GM19099 (cell line): ENCODE results near the gene CCDC126.

ENCODE experiments used
- POLR2A ChIP-seq: IDR thresholded peaks from 3 replicates; pipeline ENCODE4 v1.6.1; 2011; ENCODE audit warnings: low read depth; ENCODE audit not compliant: insufficient read length; ENCODE audit errors: extremely low read depth

CCDC126 gene

DNA sequence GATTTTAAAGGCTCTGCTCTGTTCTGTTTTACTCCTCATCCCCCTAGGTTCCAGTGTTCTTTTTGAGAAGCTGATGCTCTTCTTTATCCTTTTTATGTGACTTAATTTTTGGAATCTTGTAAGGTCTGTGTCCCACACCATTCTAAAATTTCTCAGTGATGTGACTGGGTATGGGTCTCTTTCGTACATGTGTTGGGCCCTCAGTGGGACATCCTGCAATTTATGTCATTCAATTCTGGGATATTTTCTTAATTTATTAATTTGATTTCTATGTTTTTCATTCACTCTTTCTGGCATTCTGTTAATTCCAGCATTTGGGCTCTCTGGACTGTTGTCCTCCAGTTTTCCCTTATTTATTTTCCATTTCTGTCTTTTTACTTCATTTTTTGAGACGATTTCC is 19.4 kb downstream of the CCDC126 start:
- no peak for TF ChIP-seq POLR2A

DNA sequence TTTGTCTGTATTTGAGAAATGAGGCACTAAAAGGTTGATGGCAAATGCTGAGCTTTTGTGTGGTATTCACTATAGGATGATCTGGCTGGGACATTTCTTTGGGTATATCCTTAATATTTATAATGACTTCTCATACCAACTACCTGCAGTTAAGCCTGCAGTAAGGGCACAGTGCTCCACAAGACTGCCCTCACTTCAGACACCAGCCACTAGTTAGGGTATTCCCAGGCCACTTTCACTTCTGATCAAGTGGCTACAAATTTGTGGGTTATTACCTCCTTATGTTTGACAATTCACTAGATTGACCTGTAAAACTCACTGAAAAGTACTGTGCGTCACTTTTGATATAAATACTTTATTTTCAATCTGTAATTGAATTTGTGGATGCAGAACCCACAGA is 20.3 kb downstream of the CCDC126 start:
- no peak for TF ChIP-seq POLR2A

DNA sequence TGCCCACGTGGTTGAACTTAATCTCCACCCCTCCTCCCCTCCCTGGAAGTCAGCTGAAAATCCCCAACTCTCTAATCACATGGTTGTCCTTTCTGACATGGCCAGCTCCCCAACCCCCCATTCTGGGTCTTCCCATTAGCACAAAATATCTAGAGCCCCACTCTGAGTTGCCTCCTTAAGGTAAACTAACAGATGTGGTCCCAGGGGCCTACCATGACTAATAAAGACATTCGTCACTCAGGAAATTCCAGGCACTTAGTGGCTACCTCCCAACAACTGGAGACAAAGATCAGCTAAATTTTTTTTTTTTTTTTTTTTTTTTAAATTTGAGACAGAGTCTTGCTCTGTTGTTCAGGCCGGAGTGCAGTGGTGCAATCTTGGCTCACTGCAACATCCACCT is 21.1 kb downstream of the CCDC126 start:
- TF ChIP-seq POLR2A: no peak

DNA sequence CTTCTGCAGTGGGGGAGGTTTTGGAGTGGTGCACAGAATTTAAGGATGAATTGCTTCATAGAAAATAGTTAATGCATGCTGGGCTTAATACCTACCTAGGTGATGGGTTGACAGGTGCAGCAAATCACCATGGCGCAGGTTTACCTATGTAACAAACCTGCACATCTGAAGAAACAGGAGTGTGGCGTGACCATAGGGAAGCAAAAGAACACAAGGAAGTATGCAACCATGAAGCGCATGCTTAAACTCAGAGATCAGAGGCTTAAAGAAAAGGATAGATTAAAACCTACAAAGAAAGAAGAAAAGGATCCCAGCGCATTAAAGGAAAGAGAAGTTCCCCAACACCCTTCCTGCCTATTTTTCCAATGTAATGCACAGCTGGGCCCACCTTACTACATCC is 22.0 kb downstream of the CCDC126 start:
- no peak for TF ChIP-seq POLR2A

DNA sequence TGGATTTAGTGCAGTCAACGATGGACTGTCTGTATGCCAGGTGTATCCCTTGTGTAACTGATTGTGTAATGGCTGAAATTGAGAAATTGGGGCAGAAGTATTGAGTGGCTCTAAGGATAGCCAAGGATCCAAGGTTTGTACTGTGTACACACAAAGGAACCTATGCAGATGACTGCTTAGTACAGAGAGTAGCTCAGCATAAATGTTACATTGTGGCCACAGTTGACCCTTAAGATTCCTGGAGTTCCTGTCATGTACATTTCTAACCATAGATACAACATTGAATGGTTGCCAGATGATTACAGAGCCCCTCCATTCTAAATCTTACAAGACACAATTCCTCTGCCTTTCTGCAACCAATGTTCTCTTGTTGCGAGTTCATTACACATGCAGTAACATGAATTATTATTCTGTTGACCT is 25.3 kb downstream of the CCDC126 start:
- no peak for TF ChIP-seq POLR2A

DNA sequence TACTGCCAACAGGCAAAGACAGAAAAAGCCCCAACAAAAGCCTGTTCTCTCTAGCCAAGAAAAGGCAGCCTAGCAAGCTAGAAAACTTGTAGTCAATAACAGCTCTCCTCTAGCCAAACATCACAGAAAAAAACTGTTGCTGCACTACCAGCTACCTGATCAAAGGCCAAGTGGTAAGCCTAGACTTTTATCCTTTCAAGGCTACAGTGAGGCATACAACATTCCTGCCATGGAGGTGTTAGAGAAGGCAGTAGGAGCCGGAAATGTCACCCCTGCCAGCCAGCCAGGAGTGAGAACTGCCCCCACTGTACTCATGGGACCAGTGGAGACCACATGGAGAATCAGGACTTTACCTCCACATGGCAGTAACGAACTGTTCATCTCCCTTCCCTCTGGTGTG is 31.2 kb downstream of the CCDC126 start:
- no peak for TF ChIP-seq POLR2A

DNA sequence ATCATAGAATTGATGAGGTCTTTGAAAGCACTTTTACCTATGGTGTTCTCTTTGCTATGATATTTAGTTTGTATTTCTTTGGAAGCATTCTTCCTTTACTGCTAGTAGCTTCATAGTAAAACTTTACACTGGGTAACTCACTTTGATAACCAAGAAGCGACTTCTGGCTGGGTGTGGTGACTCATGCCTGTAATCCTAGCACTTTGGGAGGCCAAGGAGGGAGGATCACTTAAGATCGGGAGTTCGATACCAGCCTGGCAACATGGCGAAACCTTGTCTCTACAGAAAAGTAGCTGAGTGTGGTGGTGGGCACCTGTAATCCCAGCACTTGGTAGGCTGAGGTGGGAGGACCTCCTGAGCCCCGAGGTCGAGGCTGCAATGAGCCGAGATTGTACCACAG is 36.2 kb downstream of the CCDC126 start:
- TF ChIP-seq POLR2A: no peak

DNA sequence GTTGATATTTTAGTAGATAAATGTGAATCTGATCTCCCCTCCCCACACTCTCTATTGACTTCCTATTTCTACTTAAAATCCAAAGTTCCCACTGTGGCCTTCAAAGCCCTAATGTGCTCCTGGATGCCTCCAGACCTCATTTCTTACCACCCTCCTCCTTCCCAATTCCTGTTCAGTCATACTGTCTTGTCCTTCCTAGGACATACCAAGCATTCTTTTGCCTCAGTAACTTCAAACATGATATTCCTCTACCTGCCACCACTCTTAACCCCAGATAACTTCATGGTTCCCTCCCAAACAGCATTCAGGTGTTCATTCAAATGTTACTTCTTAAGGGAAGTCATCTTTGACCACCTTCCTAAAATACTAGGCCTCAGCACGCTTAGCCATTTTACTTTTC is 48.6 kb downstream of the CCDC126 start:
- TF ChIP-seq POLR2A: no peak

DNA sequence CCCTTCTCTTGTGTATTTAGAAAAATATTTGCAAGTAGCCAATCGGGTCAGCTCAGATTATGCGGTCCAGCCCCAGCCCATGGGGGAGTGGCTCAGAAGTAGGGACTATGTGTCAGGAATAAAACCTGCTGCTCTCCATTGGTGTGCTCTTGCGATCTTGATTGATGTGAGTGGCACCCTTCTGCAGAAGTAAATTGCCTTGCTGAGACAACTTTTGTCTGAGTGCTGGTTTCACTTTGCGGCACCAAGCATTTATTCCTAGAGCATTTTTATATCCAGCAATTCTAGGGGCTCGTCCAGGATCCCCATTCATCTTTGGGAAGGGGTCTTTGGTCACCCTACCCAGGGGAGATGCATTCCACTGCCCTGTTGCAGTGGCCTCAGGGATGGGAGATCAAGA is 56.8 kb downstream of the CCDC126 start:
- no peak for TF ChIP-seq POLR2A

DNA sequence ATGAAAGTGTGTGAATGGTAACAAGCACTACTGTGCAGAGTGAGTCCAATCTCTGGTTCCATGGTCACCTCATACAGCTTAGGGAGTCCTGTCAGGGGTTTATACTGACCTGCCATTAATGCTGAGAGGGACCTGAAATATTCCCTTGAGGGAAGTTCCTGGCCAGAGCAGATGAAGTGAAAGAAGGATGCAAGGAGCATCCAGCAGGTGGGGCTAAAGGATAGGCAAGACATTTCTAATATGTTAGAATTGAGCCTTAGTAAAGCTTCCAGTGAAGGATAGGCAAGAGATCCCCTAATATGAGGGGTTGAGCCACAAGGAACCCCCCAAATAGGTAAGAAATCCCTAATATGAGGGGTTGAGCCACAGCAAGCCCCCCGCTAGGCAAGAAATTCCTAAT is 57.3 kb downstream of the CCDC126 start:
- TF ChIP-seq POLR2A: no peak

DNA sequence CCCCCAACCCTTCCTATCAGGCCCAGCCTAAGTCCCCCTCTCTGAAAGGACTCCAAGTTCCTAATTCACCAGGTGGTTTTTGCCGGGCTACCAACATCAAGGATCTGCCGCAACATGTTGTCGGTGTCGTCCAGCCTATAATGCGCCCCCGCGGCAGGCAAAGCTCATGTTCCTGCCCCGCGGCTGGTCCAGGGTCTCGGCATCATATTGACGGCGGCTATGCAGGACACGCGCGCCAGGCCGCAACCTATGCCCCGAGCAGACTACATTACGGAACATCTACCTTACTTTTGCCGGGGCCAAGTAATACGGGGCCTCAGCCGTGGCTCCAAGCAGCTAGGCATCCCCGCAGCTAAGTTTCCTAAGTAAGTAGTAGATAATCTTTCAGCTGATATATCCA is 58.3 kb downstream of the CCDC126 start:
- TF ChIP-seq POLR2A: no peak

DNA sequence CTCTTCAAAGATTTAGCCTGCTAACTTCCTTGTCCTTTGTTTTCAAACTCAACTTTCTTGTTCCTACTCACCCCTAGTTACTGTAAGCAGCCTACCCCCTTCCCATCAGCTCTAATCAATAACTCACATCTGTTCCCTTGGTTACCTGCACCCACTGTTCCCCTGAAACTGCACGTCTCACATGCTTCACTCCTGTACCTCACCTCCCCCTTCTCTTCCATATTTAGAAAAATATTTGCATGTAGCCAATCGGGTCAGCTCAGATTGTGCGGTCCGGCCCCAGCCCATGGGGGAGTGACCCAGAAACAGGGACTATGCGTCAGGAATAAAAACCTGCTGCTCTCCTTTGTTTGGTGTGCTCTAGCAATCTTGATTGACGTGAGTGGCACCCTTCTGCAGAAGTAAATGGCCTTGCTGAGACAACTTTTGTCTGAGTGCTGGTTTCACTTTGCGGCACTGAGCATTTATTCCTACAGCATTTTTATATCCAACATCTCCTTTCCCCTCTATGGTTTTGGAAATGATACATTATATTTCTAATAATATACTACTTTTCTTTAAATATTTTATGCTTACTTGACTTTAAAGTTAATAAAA is 61.7 kb downstream of the CCDC126 start:
- no peak for TF ChIP-seq POLR2A

DNA sequence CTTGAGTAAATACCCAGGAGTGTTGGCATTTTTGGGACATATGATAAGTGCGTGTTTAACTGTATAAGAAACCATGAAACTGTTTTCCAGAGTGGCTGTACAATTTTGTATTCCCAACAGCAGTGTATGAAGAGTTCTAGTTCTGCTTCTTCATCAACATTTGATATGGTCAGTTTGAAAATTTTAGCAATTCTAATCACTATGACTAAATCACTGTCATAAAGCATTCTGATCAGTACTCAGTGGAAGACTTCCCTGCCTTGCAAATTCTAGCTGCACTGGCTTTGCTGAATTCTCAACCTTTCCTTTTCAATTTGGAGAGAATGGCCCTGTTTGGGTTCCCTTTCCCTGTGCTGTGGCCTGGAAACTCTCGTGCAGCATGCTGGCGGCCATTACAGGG is 64.2 kb downstream of the CCDC126 start:
- TF ChIP-seq POLR2A: no peak

DNA sequence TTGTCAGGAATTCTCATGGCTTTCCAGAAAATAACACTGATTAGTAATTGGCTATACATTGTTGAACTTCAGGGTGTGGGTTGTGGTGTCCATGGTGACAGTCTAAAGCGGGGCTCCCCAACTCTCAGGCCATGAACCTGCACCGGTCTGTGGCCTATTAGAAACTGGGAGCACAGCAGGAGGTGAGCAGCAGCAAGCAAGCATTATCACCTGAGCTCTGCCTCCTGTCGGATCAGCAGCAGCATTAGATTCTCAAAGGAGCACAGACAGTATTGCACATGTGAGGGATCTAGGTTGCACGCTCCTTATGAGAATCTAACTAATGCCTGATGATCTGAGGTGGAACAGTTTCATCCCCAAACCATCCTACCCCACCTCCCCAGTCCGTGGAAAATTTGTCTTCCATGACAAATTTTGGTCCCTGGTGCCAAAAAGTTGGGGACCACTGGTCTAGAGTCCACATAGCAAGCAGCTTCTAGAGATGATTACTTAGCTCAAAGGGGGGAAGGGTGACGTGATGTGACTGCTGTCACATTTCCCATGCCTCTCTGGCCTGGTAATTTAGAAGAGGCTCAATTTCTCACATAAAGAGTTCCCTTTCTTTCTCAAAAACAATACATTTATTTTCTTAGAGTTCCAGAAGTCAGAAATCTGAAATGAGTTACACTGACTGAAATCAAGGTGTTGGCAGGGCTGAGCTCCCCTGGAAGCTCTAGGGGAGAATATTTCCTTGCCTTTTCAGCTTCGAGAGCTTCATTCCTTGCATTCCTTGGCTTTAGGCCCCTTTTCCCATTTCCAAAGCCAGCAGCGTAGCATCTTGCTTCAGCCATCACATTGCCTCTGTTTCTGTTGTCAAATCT is 65.2 kb downstream of the CCDC126 start:
- no peak for TF ChIP-seq POLR2A

DNA sequence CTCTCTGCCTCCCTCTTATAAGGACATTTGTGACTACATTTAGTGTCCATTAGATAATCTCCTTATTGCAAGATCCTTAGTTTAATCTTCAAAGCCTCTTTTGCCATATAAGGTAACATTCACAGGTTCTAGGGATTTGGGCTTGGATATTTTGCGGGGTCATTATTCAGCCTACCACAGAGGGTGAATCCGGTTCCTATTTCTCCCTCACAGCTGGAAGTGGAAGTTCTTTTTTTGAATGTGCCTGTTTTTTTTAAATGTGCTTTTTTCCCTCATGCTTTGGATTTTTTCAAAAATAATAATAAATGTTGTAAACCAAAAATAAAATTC is 65.8 kb downstream of the CCDC126 start:
- TF ChIP-seq POLR2A: no peak

DNA sequence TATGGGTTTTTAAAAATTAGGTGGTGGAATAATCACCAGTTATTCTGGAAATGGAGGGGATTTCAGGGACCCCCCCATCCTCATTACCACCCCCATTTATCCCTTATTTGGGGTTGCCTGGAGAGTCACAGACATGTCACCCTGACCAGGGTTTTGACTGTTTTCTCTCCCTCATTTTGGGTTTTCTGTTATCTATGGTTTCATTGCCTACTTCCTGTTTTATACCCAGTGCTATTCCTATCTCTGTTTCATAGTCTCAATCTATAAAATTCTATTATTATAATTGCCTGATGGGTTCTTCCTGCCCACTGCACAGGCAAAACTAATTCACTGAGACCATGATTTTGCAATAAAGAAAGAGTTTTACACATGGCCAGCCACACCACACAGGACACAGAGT is 66.9 kb downstream of the CCDC126 start:
- no peak for TF ChIP-seq POLR2A

DNA sequence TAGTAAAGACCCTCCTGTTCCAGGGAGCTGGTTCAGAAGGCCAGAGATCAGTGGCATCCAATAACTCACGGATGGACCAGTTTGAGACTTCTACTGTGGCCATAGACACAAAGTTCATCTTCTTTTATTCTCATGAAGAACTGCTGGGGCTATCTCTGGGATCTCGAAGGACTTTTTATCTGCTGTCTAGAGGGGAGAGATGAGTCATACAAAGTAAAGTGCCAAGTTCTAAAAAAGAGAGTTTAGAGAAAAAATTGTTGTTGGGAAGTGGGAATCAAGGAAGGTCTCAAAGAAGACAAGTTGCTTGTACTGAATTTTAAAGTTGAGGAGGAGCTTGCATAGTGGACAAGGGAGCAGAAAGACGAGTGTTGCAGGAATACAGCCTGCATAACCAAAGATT is 74.9 kb downstream of the CCDC126 start:
- no peak for TF ChIP-seq POLR2A
